Neural cell (in vitro differentiated cells): ENCODE results near the gene PRDM2. TPM values are rescaled to one million over a fixed set of nuclear protein-coding genes. Genes with fewer than 3 reads are reported as not detected.

Experiments used
- H2AFZ ChIP-seq: fragments of 200-600, 300-800 bp; sonication (generic), shearing (Covaris generic); 2 replicates; pipeline ENCODE4 v1.6.0; 2014; ENCODE audit warnings: low read depth, mild to moderate bottlenecking, antibody characterized with exemption, low read length, moderate library complexity
- H3F3A ChIP-seq: fragments of 200-600 bp; shearing (Covaris generic); 2 replicates; pipeline ENCODE4 v1.6.1; 2016; ENCODE audit warnings: mild to moderate bottlenecking, moderate library complexity, mixed read lengths, antibody characterized with exemption, low read length; ENCODE audit not compliant: insufficient read depth, poor library complexity, severe bottlenecking
- H3K27ac ChIP-seq: fragments of 200-600, 300-800 bp; sonication (generic), shearing (Covaris generic); 2 replicates; pipeline ENCODE4 v1.5.1; 2014; ENCODE audit warnings: mild to moderate bottlenecking, low read length, moderate library complexity
- H3K27me3 ChIP-seq: fragments of 300-800, 200-600 bp; sonication (generic), shearing (Covaris generic); 2 replicates; pipeline ENCODE4 v1.6.0; 2014; ENCODE audit warnings: mild to moderate bottlenecking, low read depth, low read length, moderate library complexity; ENCODE audit not compliant: insufficient read depth
- H3K36me3 ChIP-seq: fragments of 300-800, 200-600 bp; sonication (generic), shearing (Covaris generic); 2 replicates; pipeline ENCODE4 v1.5.1; 2014; ENCODE audit warnings: mild to moderate bottlenecking, antibody characterized with exemption, low read length, moderate library complexity; ENCODE audit not compliant: insufficient read depth
- H3K4me2 ChIP-seq: fragments of 300-800, 200-600 bp; sonication (generic), shearing (Covaris generic); 2 replicates; pipeline ENCODE4 v1.6.0; 2014; ENCODE audit warnings: mild to moderate bottlenecking, low read length
- H3K4me3 ChIP-seq: fragments of 300-800, 200-600 bp; sonication (generic), shearing (Covaris generic); 2 replicates; pipeline ENCODE4 v1.5.1; 2014; ENCODE audit warnings: mild to moderate bottlenecking, low read length, moderate library complexity
- H3K79me2 ChIP-seq: fragments of 200-600 bp; shearing (Covaris generic); replicated peaks from 2 replicates; pipeline ENCODE4 v1.6.0; 2014; ENCODE audit warnings: mild to moderate bottlenecking, low read length, moderate library complexity; ENCODE audit not compliant: insufficient read depth
- H3K9ac ChIP-seq: fragments of 300-800, 200-600 bp; sonication (generic), shearing (Covaris generic); 2 replicates; pipeline ENCODE4 v1.6.1; 2016; ENCODE audit warnings: mild to moderate bottlenecking, low read length, mixed read lengths
- H3K9me2 ChIP-seq: fragments of 200-600 bp; shearing (Covaris generic); 2 replicates; pipeline ENCODE4 v1.6.1; 2016; ENCODE audit warnings: mild to moderate bottlenecking, low read length, mixed read lengths; ENCODE audit not compliant: insufficient read depth
- H3K9me3 ChIP-seq: fragments of 200-600, 300-800 bp; sonication (generic), shearing (Covaris generic); 2 replicates; pipeline ENCODE4 v1.6.1; 2016; ENCODE audit warnings: mild to moderate bottlenecking, mixed run types, low read length, moderate library complexity, mixed read lengths
- H4K20me1 ChIP-seq: fragments of 200-600 bp; shearing (Covaris generic); 2 replicates; pipeline ENCODE4 v1.6.1; 2016; ENCODE audit warnings: mild to moderate bottlenecking, mixed run types; ENCODE audit not compliant: insufficient read depth
- CTCF ChIP-seq: fragments of 450-650 bp; IDR thresholded peaks from 2 replicates; pipeline ENCODE4 v1.5.1; 2014; ENCODE audit warnings: antibody characterized with exemption, mild to moderate bottlenecking, moderate library complexity; ENCODE audit not compliant: poor library complexity, severe bottlenecking
- EP300 ChIP-seq: fragments of 450-650 bp; conservative IDR thresholded peaks from 2 replicates; pipeline ENCODE4 v1.6.1; 2014; ENCODE audit warnings: antibody characterized with exemption, mild to moderate bottlenecking, moderate library complexity; ENCODE audit not compliant: poor library complexity, severe bottlenecking
- EZH2 ChIP-seq: fragments of 200-600, 300-800 bp; shearing (Covaris generic), sonication (generic); IDR thresholded peaks from 2 replicates; pipeline ENCODE4 v1.6.1; 2014; ENCODE audit warnings: antibody characterized with exemption, low read length, borderline replicate concordance, mild to moderate bottlenecking; ENCODE audit not compliant: insufficient read depth, poor library complexity, severe bottlenecking
- MXI1 ChIP-seq: fragments of 450-650 bp; conservative IDR thresholded peaks from 2 replicates; pipeline ENCODE4 v1.6.1; 2014; ENCODE audit warnings: antibody characterized with exemption, mild to moderate bottlenecking; ENCODE audit not compliant: poor library complexity, severe bottlenecking
- POLR2AphosphoS5 ChIP-seq: IDR thresholded peaks from 2 replicates; pipeline ENCODE4 v1.6.1; 2012
- RAD21 ChIP-seq: fragments of 450-650 bp; conservative IDR thresholded peaks from 2 replicates; pipeline ENCODE4 v1.6.1; 2014; ENCODE audit warnings: antibody characterized with exemption, mild to moderate bottlenecking, moderate library complexity
- SMC3 ChIP-seq: fragments of 450-650 bp; conservative IDR thresholded peaks from 2 replicates; pipeline ENCODE4 v1.6.1; 2014; ENCODE audit warnings: antibody characterized with exemption, mild to moderate bottlenecking, moderate library complexity; ENCODE audit not compliant: poor library complexity
- TAF1 ChIP-seq: IDR thresholded peaks from 2 replicates; pipeline ENCODE4 v1.6.1; 2012; ENCODE audit warnings: low read depth
- polyA plus RNA-seq: library from polyadenylated mRNA; depleted of rRNA; stranded (reverse); fragments of >200 nt; gene quantifications from 2 replicates; pipeline ENCODE4 v1.2.3, GENCODE V29; 2014
- TF ChIP-seq, protein P1 (sequence below): IDR thresholded peaks from 2 replicates; pipeline ENCODE4 v1.6.1; 2012; ENCODE audit warnings: borderline replicate concordance

Gene PRDM2
- polyA plus RNA-seq, 1 donor from 2014 or later = 10.7 TPM

GRCh38 chr1:13851726-13852125, 151.7 kb downstream of the PRDM2 start:
- H3K79me2 ChIP-seq = no peaks in the 10 kb centered on the region
- no peak overlapping the region for H3K4me3 ChIP-seq
- no peak for TF ChIP-seq RAD21
- TF ChIP-seq SMC3 = no peak
- TF ChIP-seq MXI1 = no peak
- no peak for TF ChIP-seq TAF1
- TF ChIP-seq EZH2 = no peak
- TF ChIP-seq EP300 = no peak
- TF ChIP-seq, protein P1, sequence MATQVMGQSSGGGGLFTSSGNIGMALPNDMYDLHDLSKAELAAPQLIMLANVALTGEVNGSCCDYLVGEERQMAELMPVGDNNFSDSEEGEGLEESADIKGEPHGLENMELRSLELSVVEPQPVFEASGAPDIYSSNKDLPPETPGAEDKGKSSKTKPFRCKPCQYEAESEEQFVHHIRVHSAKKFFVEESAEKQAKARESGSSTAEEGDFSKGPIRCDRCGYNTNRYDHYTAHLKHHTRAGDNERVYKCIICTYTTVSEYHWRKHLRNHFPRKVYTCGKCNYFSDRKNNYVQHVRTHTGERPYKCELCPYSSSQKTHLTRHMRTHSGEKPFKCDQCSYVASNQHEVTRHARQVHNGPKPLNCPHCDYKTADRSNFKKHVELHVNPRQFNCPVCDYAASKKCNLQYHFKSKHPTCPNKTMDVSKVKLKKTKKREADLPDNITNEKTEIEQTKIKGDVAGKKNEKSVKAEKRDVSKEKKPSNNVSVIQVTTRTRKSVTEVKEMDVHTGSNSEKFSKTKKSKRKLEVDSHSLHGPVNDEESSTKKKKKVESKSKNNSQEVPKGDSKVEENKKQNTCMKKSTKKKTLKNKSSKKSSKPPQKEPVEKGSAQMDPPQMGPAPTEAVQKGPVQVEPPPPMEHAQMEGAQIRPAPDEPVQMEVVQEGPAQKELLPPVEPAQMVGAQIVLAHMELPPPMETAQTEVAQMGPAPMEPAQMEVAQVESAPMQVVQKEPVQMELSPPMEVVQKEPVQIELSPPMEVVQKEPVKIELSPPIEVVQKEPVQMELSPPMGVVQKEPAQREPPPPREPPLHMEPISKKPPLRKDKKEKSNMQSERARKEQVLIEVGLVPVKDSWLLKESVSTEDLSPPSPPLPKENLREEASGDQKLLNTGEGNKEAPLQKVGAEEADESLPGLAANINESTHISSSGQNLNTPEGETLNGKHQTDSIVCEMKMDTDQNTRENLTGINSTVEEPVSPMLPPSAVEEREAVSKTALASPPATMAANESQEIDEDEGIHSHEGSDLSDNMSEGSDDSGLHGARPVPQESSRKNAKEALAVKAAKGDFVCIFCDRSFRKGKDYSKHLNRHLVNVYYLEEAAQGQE = no peak
- no peak for TF ChIP-seq POLR2AphosphoS5
- no peak for TF ChIP-seq CTCF
- H3K27me3 ChIP-seq = no peaks in the 10 kb centered on the region
- H2AFZ ChIP-seq = no peak overlapping the region
- no peaks in the 10 kb centered on the region for H4K20me1 ChIP-seq
- no peak overlapping the region for H3K27ac ChIP-seq
- no peaks in the 10 kb centered on the region for H3K9me2 ChIP-seq
- no peak overlapping the region for H3K9ac ChIP-seq
- H3K4me2 ChIP-seq = no peak overlapping the region
- no peaks in the 10 kb centered on the region for H3F3A ChIP-seq
- H3K36me3 ChIP-seq = no peaks in the 10 kb centered on the region
- H3K9me3 ChIP-seq = peaks cover 5% of the 10 kb centered on the region

- Histone ChIP-seq H3K9me2 (no peaks in the 10 kb centered on the region), H4K20me1 (no peaks in the 10 kb centered on the region), H3F3A (no peaks in the 10 kb centered on the region), H3K36me3 (no peaks in the 10 kb centered on the region), H2AFZ (no peak overlapping the region), H3K27ac (no peak overlapping the region), H3K4me2 (no peak overlapping the region), H3K9ac (no peak overlapping the region), H3K27me3 (no peaks in the 10 kb centered on the region), H3K79me2 (no peaks in the 10 kb centered on the region), H3K9me3 (peaks cover 9% of the 10 kb centered on the region), H3K4me3 (no peak overlapping the region)
- TF ChIP-seq RAD21 (no peak), POLR2AphosphoS5 (no peak), SMC3 (no peak), TAF1 (no peak), EP300 (no peak), EZH2 (no peak), MXI1 (no peak), CTCF (no peak)
- TF ChIP-seq, protein P1 = no peak
These were observed 155.6 kb downstream of the PRDM2 start for GRCh38 chr1:13855554-13855953.
